Activated T-cell treated with anti-CD3 and anti-CD28 coated beads, Interleukin-2, amount 50 U/mL, for 4 hours (primary cell): ENCODE data around the gene THEMIS. TPM values are rescaled to one million over a fixed set of nuclear protein-coding genes. Genes with fewer than 3 reads are reported as not detected.
A peak's percentile ranks its signal among the peaks of the same experiment; 100 is the strongest.

ENCODE experiments used
- ATAC-seq, 2 donors: fragments of 200-7000 bp; cut with Tn5 transposase; one replicate each; pipeline ENCODE4 v1.10.0; 2021
- DNase-seq: peaks from one replicate; pipeline ENCODE4 v3.0.0-alpha.2; 2020
- H3K27me3 Mint-ChIP-seq: one replicate; pipeline ENCODE4 v1.8.0; 2021; ENCODE audit warnings: low read depth, mixed read lengths
- H3K36me3 Mint-ChIP-seq: one replicate; pipeline ENCODE4 v1.8.0; 2022; ENCODE audit warnings: mixed read lengths; ENCODE audit not compliant: insufficient read depth
- H3K4me1 Mint-ChIP-seq: one replicate; pipeline ENCODE4 v1.8.0; 2021; ENCODE audit warnings: low read depth, mixed read lengths
- H3K4me3 Mint-ChIP-seq: one replicate; pipeline ENCODE4 v1.8.0; 2021; ENCODE audit warnings: mild to moderate bottlenecking, moderate library complexity, mixed read lengths
- H3K9me3 Mint-ChIP-seq: one replicate; pipeline ENCODE4 v1.8.0; 2021; ENCODE audit warnings: mixed read lengths
- total RNA-seq, 3 donors: library from RNA; stranded (reverse); gene quantifications; one replicate each; pipeline ENCODE4 v1.2.1, GENCODE V29; 2021

The THEMIS gene
- total RNA-seq, 3 donors from 2014 or later = 7.4 to 7.8 (median 7.8) TPM

- no peaks in the 10 kb centered on the region for H3K9me3 Mint-ChIP-seq
- DNase-seq = no peak
- H3K36me3 Mint-ChIP-seq = peaks cover 16% of the 10 kb centered on the region
- H3K4me3 Mint-ChIP-seq = no peak overlapping the region
- H3K4me1 Mint-ChIP-seq = peaks cover 63% of the 10 kb centered on the region
- no peaks in the 10 kb centered on the region for H3K27me3 Mint-ChIP-seq
- ATAC-seq = no peak
Observed at GRCh38 chr6:127860723-127861122, 40.1 kb downstream of the THEMIS start.

GRCh38 chr6:127859956-127860355 is 40.9 kb downstream of the THEMIS start:
- no peak for ATAC-seq
- no peak overlapping the region for H3K4me3 Mint-ChIP-seq
- H3K9me3 Mint-ChIP-seq = no peaks in the 10 kb centered on the region
- peaks cover 63% of the 10 kb centered on the region for H3K4me1 Mint-ChIP-seq
- no peak for DNase-seq
- H3K36me3 Mint-ChIP-seq = peaks cover 16% of the 10 kb centered on the region
- H3K27me3 Mint-ChIP-seq = no peaks in the 10 kb centered on the region

GRCh38 chr6:127858727-127859391 is 42.0 kb downstream of the THEMIS start:
- ATAC-seq (peak; percentile 54 to 66), DNase-seq (no peak)
- H3K36me3 Mint-ChIP-seq = peaks cover 17% of the 10 kb centered on the region
- H3K4me3 Mint-ChIP-seq = no peak overlapping the region
- H3K4me1 Mint-ChIP-seq = peaks cover 54% of the 10 kb centered on the region
- no peaks in the 10 kb centered on the region for H3K27me3 Mint-ChIP-seq
- H3K9me3 Mint-ChIP-seq = no peaks in the 10 kb centered on the region

- no peak for DNase-seq
- ATAC-seq = no peak
- peaks cover 12% of the 10 kb centered on the region for H3K36me3 Mint-ChIP-seq
- no peaks in the 10 kb centered on the region for H3K9me3 Mint-ChIP-seq
- H3K27me3 Mint-ChIP-seq = no peaks in the 10 kb centered on the region
- H3K4me1 Mint-ChIP-seq = peaks cover 55% of the 10 kb centered on the region
- no peak overlapping the region for H3K4me3 Mint-ChIP-seq
Observed at GRCh38 chr6:127857051-127857637, 43.7 kb downstream of the THEMIS start.

GRCh38 chr6:127855542-127856159 is 45.2 kb downstream of the THEMIS start:
- no peaks in the 10 kb centered on the region for H3K9me3 Mint-ChIP-seq
- H3K27me3 Mint-ChIP-seq = no peaks in the 10 kb centered on the region
- H3K4me3 Mint-ChIP-seq = peak overlapping the region; percentile 8
- DNase-seq (peak; percentile 44), ATAC-seq (peak; percentile 56 to 64)
- H3K36me3 Mint-ChIP-seq = peaks cover 20% of the 10 kb centered on the region
- H3K4me1 Mint-ChIP-seq = peaks cover 66% of the 10 kb centered on the region

GRCh38 chr6:127854009-127854408 is 46.8 kb downstream of the THEMIS start:
- H3K4me1 Mint-ChIP-seq = peaks cover 70% of the 10 kb centered on the region
- DNase-seq (no peak), ATAC-seq (no peak)
- H3K9me3 Mint-ChIP-seq = no peaks in the 10 kb centered on the region
- H3K27me3 Mint-ChIP-seq = no peaks in the 10 kb centered on the region
- no peak overlapping the region for H3K4me3 Mint-ChIP-seq
- H3K36me3 Mint-ChIP-seq = peaks cover 34% of the 10 kb centered on the region

GRCh38 chr6:127851197-127851596 is 49.7 kb downstream of the THEMIS start:
- DNase-seq = no peak
- H3K9me3 Mint-ChIP-seq = peaks cover 5% of the 10 kb centered on the region
- no peak overlapping the region for H3K4me3 Mint-ChIP-seq
- H3K27me3 Mint-ChIP-seq = no peaks in the 10 kb centered on the region
- peaks cover 64% of the 10 kb centered on the region for H3K4me1 Mint-ChIP-seq
- no peak for ATAC-seq
- peaks cover 45% of the 10 kb centered on the region for H3K36me3 Mint-ChIP-seq

GRCh38 chr6:127845242-127845641 is 55.6 kb downstream of the THEMIS start:
- Mint-ChIP-seq H3K27me3 (no peaks in the 10 kb centered on the region), H3K9me3 (peaks cover 5% of the 10 kb centered on the region), H3K36me3 (peaks cover 55% of the 10 kb centered on the region), H3K4me3 (no peak overlapping the region), H3K4me1 (peaks cover 50% of the 10 kb centered on the region)
- DNase-seq (no peak), ATAC-seq (no peak)

- Mint-ChIP-seq H3K9me3 (peaks cover 5% of the 10 kb centered on the region), H3K36me3 (peaks cover 51% of the 10 kb centered on the region), H3K4me1 (peaks cover 46% of the 10 kb centered on the region), H3K4me3 (no peak overlapping the region), H3K27me3 (no peaks in the 10 kb centered on the region)
- DNase-seq (no peak), ATAC-seq (no peak)
Observed at GRCh38 chr6:127844529-127844928, 56.3 kb downstream of the THEMIS start.

GRCh38 chr6:127843582-127843981 is 57.3 kb downstream of the THEMIS start:
- Mint-ChIP-seq H3K4me3 (no peak overlapping the region), H3K9me3 (peaks cover 5% of the 10 kb centered on the region), H3K4me1 (peaks cover 43% of the 10 kb centered on the region), H3K36me3 (peaks cover 44% of the 10 kb centered on the region), H3K27me3 (no peaks in the 10 kb centered on the region)
- DNase-seq = no peak
- no peak for ATAC-seq

GRCh38 chr6:127842562-127842961 is 58.3 kb downstream of the THEMIS start:
- Mint-ChIP-seq H3K9me3 (peaks cover 4% of the 10 kb centered on the region), H3K36me3 (peaks cover 41% of the 10 kb centered on the region), H3K4me1 (peaks cover 42% of the 10 kb centered on the region), H3K27me3 (no peaks in the 10 kb centered on the region), H3K4me3 (no peak overlapping the region)
- no peak for DNase-seq
- no peak for ATAC-seq

GRCh38 chr6:127841811-127842210 is 59.0 kb downstream of the THEMIS start:
- Mint-ChIP-seq H3K4me1 (peaks cover 37% of the 10 kb centered on the region), H3K9me3 (no peaks in the 10 kb centered on the region), H3K36me3 (peaks cover 37% of the 10 kb centered on the region), H3K4me3 (no peak overlapping the region), H3K27me3 (no peaks in the 10 kb centered on the region)
- DNase-seq (no peak), ATAC-seq (no peak)

- DNase-seq (no peak), ATAC-seq (no peak)
- H3K27me3 Mint-ChIP-seq = no peaks in the 10 kb centered on the region
- H3K4me1 Mint-ChIP-seq = peaks cover 31% of the 10 kb centered on the region
- H3K36me3 Mint-ChIP-seq = peaks cover 19% of the 10 kb centered on the region
- no peak overlapping the region for H3K4me3 Mint-ChIP-seq
- H3K9me3 Mint-ChIP-seq = no peaks in the 10 kb centered on the region
Observed at GRCh38 chr6:127834136-127834535, 66.7 kb downstream of the THEMIS start.

- H3K9me3 Mint-ChIP-seq = no peaks in the 10 kb centered on the region
- H3K36me3 Mint-ChIP-seq = peaks cover 21% of the 10 kb centered on the region
- DNase-seq (no peak), ATAC-seq (no peak)
- H3K27me3 Mint-ChIP-seq = no peaks in the 10 kb centered on the region
- H3K4me3 Mint-ChIP-seq = no peak overlapping the region
- H3K4me1 Mint-ChIP-seq = peaks cover 31% of the 10 kb centered on the region
Observed at GRCh38 chr6:127833336-127833735, 67.5 kb downstream of the THEMIS start.

- Mint-ChIP-seq H3K36me3 (peaks cover 27% of the 10 kb centered on the region), H3K4me3 (no peak overlapping the region), H3K27me3 (no peaks in the 10 kb centered on the region), H3K9me3 (no peaks in the 10 kb centered on the region), H3K4me1 (peaks cover 37% of the 10 kb centered on the region)
- ATAC-seq = no peak
- no peak for DNase-seq
Observed at GRCh38 chr6:127832381-127832780, 68.5 kb downstream of the THEMIS start.
